GM23338 (cell line): ENCODE measurements around the gene PTGR3.

Experiments used
- CREB1 ChIP-seq: fragments of 250-450 bp; sonication (Bioruptor Pico); IDR thresholded peaks from 2 replicates; pipeline ENCODE4 v1.5.0; 2020; ENCODE audit warnings: low read depth, mild to moderate bottlenecking, moderate library complexity
- ETS1 ChIP-seq: IDR thresholded peaks from 2 replicates; pipeline ENCODE4 v1.6.1; 2016; ENCODE audit warnings: antibody characterized with exemption
- EZH2 ChIP-seq: fragments of 200-600 bp; sonication (generic); IDR thresholded peaks from one replicate; pipeline ENCODE4 v1.8.0; 2017; ENCODE audit warnings: antibody characterized with exemption, mild to moderate bottlenecking, low read depth; ENCODE audit not compliant: unreplicated experiment
- EZH2phosphoT487 ChIP-seq: fragments of 200-600 bp; sonication (generic); IDR thresholded peaks from one replicate; pipeline ENCODE4 v1.8.1; 2018; ENCODE audit warnings: antibody characterized with exemption; ENCODE audit not compliant: unreplicated experiment
- JUNB ChIP-seq: IDR thresholded peaks from one replicate; pipeline ENCODE4 v1.6.1; 2016; ENCODE audit warnings: antibody characterized with exemption; ENCODE audit not compliant: unreplicated experiment
- POLR2AphosphoS5 ChIP-seq: IDR thresholded peaks from 2 replicates; pipeline ENCODE4 v1.6.1; 2016; ENCODE audit warnings: antibody characterized with exemption, low read depth
- STAT1 ChIP-seq: IDR thresholded peaks from one replicate; pipeline ENCODE4 v1.6.1; 2016; ENCODE audit warnings: antibody characterized with exemption; ENCODE audit not compliant: unreplicated experiment
- ZNF462 ChIP-seq: fragments of 250-450 bp; sonication (Bioruptor Pico); IDR thresholded peaks from 2 replicates; pipeline ENCODE4 v1.5.0; 2020; ENCODE audit warnings: mild to moderate bottlenecking, moderate library complexity
- TF ChIP-seq, protein P1 (sequence below), 2 experiments: fragments of 200-600 bp in 1 of 2; sonication (generic) in 1 of 2; conservative IDR thresholded peaks; 2 replicates each; pipeline versions ENCODE4 v1.5.1 to v1.6.1; 2016 to 2017; ENCODE audit warnings: antibody characterized with exemption in 2 of 2, low read depth in 2 of 2, mild to moderate bottlenecking in 2 of 2, moderate library complexity in 1 of 2
- TF ChIP-seq, protein P2 (sequence below): IDR thresholded peaks from one replicate; pipeline ENCODE4 v1.6.1; 2018; ENCODE audit warnings: antibody characterized with exemption; ENCODE audit not compliant: unreplicated experiment

- no peak for TF ChIP-seq EZH2phosphoT487
- TF ChIP-seq, protein P1, sequence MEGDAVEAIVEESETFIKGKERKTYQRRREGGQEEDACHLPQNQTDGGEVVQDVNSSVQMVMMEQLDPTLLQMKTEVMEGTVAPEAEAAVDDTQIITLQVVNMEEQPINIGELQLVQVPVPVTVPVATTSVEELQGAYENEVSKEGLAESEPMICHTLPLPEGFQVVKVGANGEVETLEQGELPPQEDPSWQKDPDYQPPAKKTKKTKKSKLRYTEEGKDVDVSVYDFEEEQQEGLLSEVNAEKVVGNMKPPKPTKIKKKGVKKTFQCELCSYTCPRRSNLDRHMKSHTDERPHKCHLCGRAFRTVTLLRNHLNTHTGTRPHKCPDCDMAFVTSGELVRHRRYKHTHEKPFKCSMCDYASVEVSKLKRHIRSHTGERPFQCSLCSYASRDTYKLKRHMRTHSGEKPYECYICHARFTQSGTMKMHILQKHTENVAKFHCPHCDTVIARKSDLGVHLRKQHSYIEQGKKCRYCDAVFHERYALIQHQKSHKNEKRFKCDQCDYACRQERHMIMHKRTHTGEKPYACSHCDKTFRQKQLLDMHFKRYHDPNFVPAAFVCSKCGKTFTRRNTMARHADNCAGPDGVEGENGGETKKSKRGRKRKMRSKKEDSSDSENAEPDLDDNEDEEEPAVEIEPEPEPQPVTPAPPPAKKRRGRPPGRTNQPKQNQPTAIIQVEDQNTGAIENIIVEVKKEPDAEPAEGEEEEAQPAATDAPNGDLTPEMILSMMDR (conservative IDR thresholded peaks at IDR 0.05; ENCODE audit: low read depth in 2 of 2) = no peak
- TF ChIP-seq, protein P2, sequence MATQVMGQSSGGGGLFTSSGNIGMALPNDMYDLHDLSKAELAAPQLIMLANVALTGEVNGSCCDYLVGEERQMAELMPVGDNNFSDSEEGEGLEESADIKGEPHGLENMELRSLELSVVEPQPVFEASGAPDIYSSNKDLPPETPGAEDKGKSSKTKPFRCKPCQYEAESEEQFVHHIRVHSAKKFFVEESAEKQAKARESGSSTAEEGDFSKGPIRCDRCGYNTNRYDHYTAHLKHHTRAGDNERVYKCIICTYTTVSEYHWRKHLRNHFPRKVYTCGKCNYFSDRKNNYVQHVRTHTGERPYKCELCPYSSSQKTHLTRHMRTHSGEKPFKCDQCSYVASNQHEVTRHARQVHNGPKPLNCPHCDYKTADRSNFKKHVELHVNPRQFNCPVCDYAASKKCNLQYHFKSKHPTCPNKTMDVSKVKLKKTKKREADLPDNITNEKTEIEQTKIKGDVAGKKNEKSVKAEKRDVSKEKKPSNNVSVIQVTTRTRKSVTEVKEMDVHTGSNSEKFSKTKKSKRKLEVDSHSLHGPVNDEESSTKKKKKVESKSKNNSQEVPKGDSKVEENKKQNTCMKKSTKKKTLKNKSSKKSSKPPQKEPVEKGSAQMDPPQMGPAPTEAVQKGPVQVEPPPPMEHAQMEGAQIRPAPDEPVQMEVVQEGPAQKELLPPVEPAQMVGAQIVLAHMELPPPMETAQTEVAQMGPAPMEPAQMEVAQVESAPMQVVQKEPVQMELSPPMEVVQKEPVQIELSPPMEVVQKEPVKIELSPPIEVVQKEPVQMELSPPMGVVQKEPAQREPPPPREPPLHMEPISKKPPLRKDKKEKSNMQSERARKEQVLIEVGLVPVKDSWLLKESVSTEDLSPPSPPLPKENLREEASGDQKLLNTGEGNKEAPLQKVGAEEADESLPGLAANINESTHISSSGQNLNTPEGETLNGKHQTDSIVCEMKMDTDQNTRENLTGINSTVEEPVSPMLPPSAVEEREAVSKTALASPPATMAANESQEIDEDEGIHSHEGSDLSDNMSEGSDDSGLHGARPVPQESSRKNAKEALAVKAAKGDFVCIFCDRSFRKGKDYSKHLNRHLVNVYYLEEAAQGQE = no peak
- no peak for TF ChIP-seq EZH2
- no peak for TF ChIP-seq POLR2AphosphoS5
- TF ChIP-seq ETS1 = no peak
- no peak for TF ChIP-seq CREB1
- no peak for TF ChIP-seq JUNB
- no peak for TF ChIP-seq STAT1
- TF ChIP-seq ZNF462 (CRISPR knock-in tag) = no peak
These were observed 5.4 kb upstream of the PTGR3 start for GRCh38 chr18:75214332-75214690.
